OCI-LY7 (cell line): ENCODE measurements around the gene HIVEP2.

Source experiments
- EZH2phosphoT487 ChIP-seq: fragments of 200-600 bp; sonication (generic); IDR thresholded peaks from 2 replicates; pipeline ENCODE4 v1.6.1; 2018; ENCODE audit warnings: low read depth, borderline replicate concordance, mild to moderate bottlenecking, mixed run types, antibody characterized with exemption, low read length, moderate library complexity, mixed read lengths
- TF ChIP-seq, protein P1 (sequence below): fragments of 200-600 bp; sonication (generic); conservative IDR thresholded peaks from 2 replicates; pipeline ENCODE4 v1.5.1; 2014; ENCODE audit warnings: mild to moderate bottlenecking, antibody characterized with exemption, low read length, moderate library complexity, mixed read lengths

DNA sequence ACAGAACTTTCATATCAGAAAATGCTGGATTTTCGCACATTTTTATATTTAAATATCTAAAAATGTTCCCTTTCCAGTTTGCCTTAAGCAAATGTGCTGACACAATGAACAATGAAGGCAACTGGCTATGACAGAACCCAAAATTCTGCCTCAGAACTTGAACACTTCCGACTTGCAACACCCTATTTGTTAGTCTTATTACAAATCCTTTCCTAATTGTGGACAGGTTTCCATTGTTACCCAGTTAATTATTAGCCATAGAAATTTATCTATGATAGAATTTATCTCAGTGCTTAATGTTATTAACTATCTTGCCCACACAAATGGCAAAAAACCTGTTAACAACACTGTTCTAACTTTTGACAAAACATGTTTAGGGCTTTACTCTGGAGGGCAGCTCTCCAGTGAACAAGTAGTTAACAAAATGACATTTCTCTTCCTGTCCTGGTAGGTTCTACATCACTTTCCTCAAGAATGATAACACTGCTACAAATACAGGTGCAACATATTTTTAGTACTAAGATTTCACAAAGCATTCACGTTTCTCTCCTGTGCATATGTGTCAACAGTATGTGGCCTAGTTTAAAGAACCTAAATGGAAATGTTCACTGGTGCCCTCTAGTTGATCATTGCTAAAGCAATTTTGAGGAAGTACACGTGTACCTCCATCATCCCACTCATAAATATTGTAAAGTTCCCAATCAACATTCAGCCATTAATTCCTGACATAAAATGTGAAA, 58.4 kb downstream of the HIVEP2 start:
- TF ChIP-seq, protein P1, sequence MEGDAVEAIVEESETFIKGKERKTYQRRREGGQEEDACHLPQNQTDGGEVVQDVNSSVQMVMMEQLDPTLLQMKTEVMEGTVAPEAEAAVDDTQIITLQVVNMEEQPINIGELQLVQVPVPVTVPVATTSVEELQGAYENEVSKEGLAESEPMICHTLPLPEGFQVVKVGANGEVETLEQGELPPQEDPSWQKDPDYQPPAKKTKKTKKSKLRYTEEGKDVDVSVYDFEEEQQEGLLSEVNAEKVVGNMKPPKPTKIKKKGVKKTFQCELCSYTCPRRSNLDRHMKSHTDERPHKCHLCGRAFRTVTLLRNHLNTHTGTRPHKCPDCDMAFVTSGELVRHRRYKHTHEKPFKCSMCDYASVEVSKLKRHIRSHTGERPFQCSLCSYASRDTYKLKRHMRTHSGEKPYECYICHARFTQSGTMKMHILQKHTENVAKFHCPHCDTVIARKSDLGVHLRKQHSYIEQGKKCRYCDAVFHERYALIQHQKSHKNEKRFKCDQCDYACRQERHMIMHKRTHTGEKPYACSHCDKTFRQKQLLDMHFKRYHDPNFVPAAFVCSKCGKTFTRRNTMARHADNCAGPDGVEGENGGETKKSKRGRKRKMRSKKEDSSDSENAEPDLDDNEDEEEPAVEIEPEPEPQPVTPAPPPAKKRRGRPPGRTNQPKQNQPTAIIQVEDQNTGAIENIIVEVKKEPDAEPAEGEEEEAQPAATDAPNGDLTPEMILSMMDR: peak; percentile 82
- no peak for TF ChIP-seq EZH2phosphoT487
